B cell (primary cell): ENCODE results near the gene PLK2. TPM values are rescaled to one million over a fixed set of nuclear protein-coding genes. Genes with fewer than 3 reads are reported as not detected.

Experiments used
- ATAC-seq: fragments of 200-7000 bp; cut with Tn5 transposase; one replicate; pipeline ENCODE4 v1.10.0; 2021; ENCODE audit warnings: low read depth, mild to moderate bottlenecking, moderate number of reproducible peaks, moderate library complexity
- CTCF ChIA-PET: fragments of 350-600 bp; sonication (Branson Sonifier 250); formaldehyde crosslinking; loops from one replicate; lab custom pipeline; 2021; ENCODE audit warnings: antibody characterized with exemption, inconsistent platforms; lab: Charles Lee
- POLR2A ChIA-PET: fragments of 350-600 bp; sonication (Branson Sonifier 250); formaldehyde crosslinking; loops from one replicate; lab custom pipeline; 2021; ENCODE audit warnings: antibody characterized with exemption; lab: Charles Lee
- DNase-seq: peaks from one replicate; pipeline ENCODE4 v3.0.0; 2013
- H2AFZ ChIP-seq: 2 replicates; pipeline ENCODE4 v1.6.1; 2012; ENCODE audit warnings: mild to moderate bottlenecking, low read depth, low read length; ENCODE audit not compliant: insufficient read depth, poor library complexity, severe bottlenecking
- H3K27ac ChIP-seq, 2 donors: 1 replicate in 1 of 2; 2 replicates in 1 of 2; pipeline ENCODE4 v1.5.1; 2012 to 2013; ENCODE audit warnings: low read length in 2 of 2, mild to moderate bottlenecking in 2 of 2, moderate library complexity in 1 of 2
- H3K27me3 ChIP-seq, 4 experiments: fragments of 200-600 bp in 1 of 4; sonication (generic) in 1 of 4; replicated peaks in 1 of 4; 1 replicate in 2 of 4; 2 replicates in 2 of 4; pipeline versions ENCODE4 v1.6.1 to v1.7.0; 2013 to 2016; ENCODE audit warnings: low read length in 3 of 4, mild to moderate bottlenecking in 2 of 4, mixed read lengths in 1 of 4, moderate library complexity in 1 of 4; ENCODE audit not compliant: insufficient read depth in 4 of 4, control insufficient read depth in 3 of 4; ENCODE audit errors: control extremely low read depth in 1 of 4
- H3K36me3 ChIP-seq, 2 experiments: replicated peaks in 1 of 2; 1 replicate in 1 of 2; 2 replicates in 1 of 2; pipeline versions ENCODE4 v1.6.1 to v1.7.1; 2013; ENCODE audit warnings: low read length in 1 of 2; ENCODE audit not compliant: insufficient read depth in 2 of 2, control insufficient read depth in 1 of 2; ENCODE audit errors: control extremely low read depth in 1 of 2, extremely low read depth in 1 of 2
- H3K4me1 ChIP-seq, 2 donors: fragments of 200-600 bp in 1 of 2; sonication (generic) in 1 of 2; 1 replicate in 1 of 2; 2 replicates in 1 of 2; pipeline versions ENCODE4 v1.5.1 to v1.6.1; 2013 to 2017; ENCODE audit warnings: low read length in 2 of 2; ENCODE audit not compliant: control insufficient read depth in 2 of 2, insufficient read depth in 2 of 2
- H3K4me2 ChIP-seq: replicated peaks from 2 replicates; pipeline ENCODE3; 2012; ENCODE audit warnings: mild to moderate bottlenecking, low read depth, low read length; ENCODE audit not compliant: poor library complexity, severe bottlenecking
- H3K4me3 ChIP-seq, 5 experiments: fragments of 200-600 bp in 1 of 5; sonication (generic) in 1 of 5; 1 replicate in 3 of 5; 2 replicates in 2 of 5; pipeline versions ENCODE4 v1.5.1 to v1.7.0; 2011 to 2016; ENCODE audit warnings: low read length in 4 of 5, mild to moderate bottlenecking in 4 of 5, low read depth in 2 of 5, control low read depth in 1 of 5, moderate library complexity in 1 of 5; ENCODE audit not compliant: insufficient read depth in 1 of 5; ENCODE audit errors: control extremely low read depth in 1 of 5, extremely low read depth in 1 of 5
- H3K79me2 ChIP-seq: fragments of 200-600 bp; sonication (generic); one replicate; pipeline ENCODE4 v1.6.0; 2016; ENCODE audit warnings: low read length; ENCODE audit not compliant: control insufficient read depth, insufficient read depth
- H3K9ac ChIP-seq: fragments of 200-600 bp; sonication (generic); 2 replicates; pipeline ENCODE4 v1.6.1; 2017; ENCODE audit warnings: mild to moderate bottlenecking, low read length, moderate library complexity
- H3K9me3 ChIP-seq, 3 donors: one replicate each; pipeline versions ENCODE4 v1.6.1 to v1.7.1; 2013; ENCODE audit warnings: low read length in 2 of 3; ENCODE audit not compliant: control insufficient read depth in 2 of 3, insufficient read depth in 1 of 3; ENCODE audit errors: control extremely low read depth in 1 of 3
- H4K20me1 ChIP-seq: 2 replicates; pipeline ENCODE4 v1.6.0; 2012; ENCODE audit warnings: mild to moderate bottlenecking, low read length; ENCODE audit not compliant: insufficient read depth, control insufficient read depth, poor library complexity, severe bottlenecking
- H3K27ac Mint-ChIP-seq: one replicate; pipeline ENCODE4 v1.8.0; 2021; ENCODE audit warnings: mixed read lengths
- H3K27me3 Mint-ChIP-seq: one replicate; pipeline ENCODE4 v1.8.0; 2021; ENCODE audit warnings: mixed read lengths
- H3K4me1 Mint-ChIP-seq: one replicate; pipeline ENCODE4 v1.8.0; 2021; ENCODE audit warnings: mixed read lengths
- H3K4me3 Mint-ChIP-seq: one replicate; pipeline ENCODE4 v1.8.0; 2021; ENCODE audit warnings: mixed read lengths
- H3K9me3 Mint-ChIP-seq: one replicate; pipeline ENCODE4 v1.8.0; 2022; ENCODE audit warnings: mixed read lengths; ENCODE audit not compliant: insufficient read depth
- EZH2 ChIP-seq: IDR thresholded peaks from 2 replicates; pipeline ENCODE4 v1.6.1; 2012; ENCODE audit warnings: borderline replicate concordance, low read depth, mild to moderate bottlenecking, moderate library complexity, low read length; ENCODE audit not compliant: insufficient read depth, poor library complexity, severe bottlenecking
- WGBS: methylation state at CpG from one replicate; pipeline ENCODE4 v1.1.5; 2013; ENCODE audit warnings: missing lambda C conversion rate; ENCODE audit not compliant: insufficient coverage; 5-methylcytosine and 5-hydroxymethylcytosine counted together
- intact Hi-C: fragments of 100-400 bp; cut with micrococcal nuclease; formaldehyde crosslinking; loops from one replicate; pipeline ENCODE4 v1.10.0; 2022
- polyA plus RNA-seq: library from polyadenylated mRNA; depleted of rRNA; stranded (reverse); fragments of >200 nt; gene quantifications from 2 replicates; pipeline ENCODE4 v1.2.3, GENCODE V29; 2012
- total RNA-seq, 2 donors: library from RNA; stranded (reverse); fragments of 120-200 nt in 1 of 2; gene quantifications; 1 replicate in 1 of 2; 2 replicates in 1 of 2; pipeline versions ENCODE4 v1.2.3 to v1.2.4, GENCODE V29; 2013 to 2022
- TF ChIP-seq, protein P1 (sequence below): fragments of 200-600 bp; IDR thresholded peaks from one replicate; pipeline ENCODE4 v1.8.0; 2022; ENCODE audit warnings: antibody characterized with exemption, mild to moderate bottlenecking

The PLK2 gene
- total and polyA plus RNA-seq, 2 donors (not counting 1 experiment from before 2014, with no cell fraction given): 32.2 to 47.2 TPM

DNA sequence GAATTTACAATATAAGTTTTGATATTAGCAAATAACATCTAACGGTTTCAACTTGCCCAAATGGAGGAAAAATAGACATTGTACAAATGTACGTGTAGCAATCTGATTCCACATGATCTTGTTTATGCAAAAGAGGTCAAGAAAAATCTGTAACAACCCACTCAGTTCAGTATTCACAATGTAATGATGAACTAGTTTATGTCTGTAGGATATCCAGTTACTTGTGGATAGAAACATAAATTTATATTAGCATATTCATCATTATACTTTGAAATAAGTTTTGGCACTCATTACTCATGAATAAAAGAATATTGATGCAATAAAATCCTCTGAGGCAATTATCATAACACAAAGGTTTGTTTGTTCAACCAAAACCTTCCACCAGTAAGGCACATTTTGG lies 28.1 kb downstream of the PLK2 start:
- H3K79me2 ChIP-seq: no peaks in the 10 kb centered on the region
- WGBS: no CpG with 5 or more reads among the region's 2 CpGs
- DNase-seq: no peak
- H3K9me3 ChIP-seq: no peaks in the 10 kb centered on the region
- no peaks in the 10 kb centered on the region for H3K36me3 ChIP-seq
- H4K20me1 ChIP-seq: no peaks in the 10 kb centered on the region
- no peak overlapping the region for H3K27ac ChIP-seq
- CTCF ChIA-PET: no interaction called here
- no peak for TF ChIP-seq EZH2
- TF ChIP-seq, protein P1, sequence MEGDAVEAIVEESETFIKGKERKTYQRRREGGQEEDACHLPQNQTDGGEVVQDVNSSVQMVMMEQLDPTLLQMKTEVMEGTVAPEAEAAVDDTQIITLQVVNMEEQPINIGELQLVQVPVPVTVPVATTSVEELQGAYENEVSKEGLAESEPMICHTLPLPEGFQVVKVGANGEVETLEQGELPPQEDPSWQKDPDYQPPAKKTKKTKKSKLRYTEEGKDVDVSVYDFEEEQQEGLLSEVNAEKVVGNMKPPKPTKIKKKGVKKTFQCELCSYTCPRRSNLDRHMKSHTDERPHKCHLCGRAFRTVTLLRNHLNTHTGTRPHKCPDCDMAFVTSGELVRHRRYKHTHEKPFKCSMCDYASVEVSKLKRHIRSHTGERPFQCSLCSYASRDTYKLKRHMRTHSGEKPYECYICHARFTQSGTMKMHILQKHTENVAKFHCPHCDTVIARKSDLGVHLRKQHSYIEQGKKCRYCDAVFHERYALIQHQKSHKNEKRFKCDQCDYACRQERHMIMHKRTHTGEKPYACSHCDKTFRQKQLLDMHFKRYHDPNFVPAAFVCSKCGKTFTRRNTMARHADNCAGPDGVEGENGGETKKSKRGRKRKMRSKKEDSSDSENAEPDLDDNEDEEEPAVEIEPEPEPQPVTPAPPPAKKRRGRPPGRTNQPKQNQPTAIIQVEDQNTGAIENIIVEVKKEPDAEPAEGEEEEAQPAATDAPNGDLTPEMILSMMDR: no peak
- H3K9ac ChIP-seq: no peak overlapping the region
- no peak overlapping the region for H2AFZ ChIP-seq
- no peaks in the 10 kb centered on the region for H3K27me3 ChIP-seq
- H3K4me3 Mint-ChIP-seq: no peak overlapping the region
- no peaks in the 10 kb centered on the region for H3K4me1 ChIP-seq
- ATAC-seq: no peak
- intact Hi-C loops: no loop called here
- no peak overlapping the region for H3K4me2 ChIP-seq
- H3K27me3 Mint-ChIP-seq: no peaks in the 10 kb centered on the region
- H3K9me3 Mint-ChIP-seq: no peaks in the 10 kb centered on the region
- H3K27ac Mint-ChIP-seq: no peak overlapping the region
- H3K4me3 ChIP-seq: no peak overlapping the region
- POLR2A ChIA-PET: no interaction called here
- H3K4me1 Mint-ChIP-seq: no peaks in the 10 kb centered on the region

DNA sequence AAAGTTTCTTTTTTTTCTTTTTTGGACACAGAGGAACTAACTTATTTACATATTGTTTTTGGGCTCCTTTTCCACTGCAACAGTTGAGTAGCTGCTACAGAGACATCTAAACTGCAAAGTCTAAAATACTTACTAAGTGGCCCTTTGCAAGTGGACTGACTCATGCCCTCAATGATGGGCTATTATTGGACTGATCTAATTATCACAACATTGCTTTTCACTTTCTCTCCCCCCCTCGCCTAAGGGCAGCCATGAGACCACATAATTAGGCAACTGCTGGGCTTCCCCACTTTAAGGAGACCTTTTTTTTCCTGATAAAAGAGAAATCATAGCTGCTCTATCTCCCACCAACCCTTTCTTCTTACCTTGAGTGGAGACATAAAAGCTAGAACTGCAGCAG lies 47.0 kb downstream of the PLK2 start:
- no peaks in the 10 kb centered on the region for H3K9me3 ChIP-seq
- Mint-ChIP-seq H3K27me3 (peaks cover 28% of the 10 kb centered on the region), H3K4me3 (no peak overlapping the region), H3K27ac (no peak overlapping the region), H3K9me3 (no peaks in the 10 kb centered on the region), H3K4me1 (no peaks in the 10 kb centered on the region)
- no peaks in the 10 kb centered on the region for H4K20me1 ChIP-seq
- H3K9ac ChIP-seq: no peak overlapping the region
- no peak overlapping the region for H2AFZ ChIP-seq
- DNase-seq (no peak), ATAC-seq (no peak)
- H3K27ac ChIP-seq: no peak overlapping the region
- POLR2A ChIA-PET: no interaction called here
- H3K4me1 ChIP-seq: no peaks in the 10 kb centered on the region
- no peaks in the 10 kb centered on the region for H3K36me3 ChIP-seq
- no peak overlapping the region for H3K4me3 ChIP-seq
- intact Hi-C loops: no loop called here
- CTCF ChIA-PET: no interaction called here
- TF ChIP-seq EZH2: no peak
- TF ChIP-seq, protein P1: no peak
- H3K27me3 ChIP-seq: peaks cover 0 to 2% (median 0%) of the 10 kb centered on the region in 4 experiments
- no peaks in the 10 kb centered on the region for H3K79me2 ChIP-seq
- no peak overlapping the region for H3K4me2 ChIP-seq
- 78% methylated on average over 1 of the region's 1 CpG for WGBS
